ENCODE results near the gene GLP2R.

Gene GLP2R

DNA sequence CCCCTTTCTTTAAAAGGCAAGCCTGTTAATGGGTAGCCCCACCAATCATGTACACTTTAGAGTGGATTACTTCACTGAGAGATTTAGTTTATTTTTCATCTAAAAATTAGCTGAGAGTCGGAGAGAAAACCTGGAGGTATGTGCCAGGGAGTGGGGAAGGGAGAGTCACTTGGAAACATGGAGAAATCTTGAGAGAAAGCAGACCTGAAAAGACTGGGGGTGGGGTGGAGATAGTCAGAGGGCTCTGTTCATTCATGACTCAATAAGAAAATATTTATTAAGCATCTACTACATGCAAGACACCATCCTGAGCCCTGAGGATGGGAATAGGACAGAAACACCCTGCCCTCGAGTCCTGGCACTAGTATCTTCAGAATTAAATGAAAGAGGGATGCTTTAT, 106.8 kb downstream of the GLP2R start:
- H3K4me3 ChIP-seq (ENCODE audit: low read length), result no peak overlapping the region
- TF ChIP-seq, protein P1, sequence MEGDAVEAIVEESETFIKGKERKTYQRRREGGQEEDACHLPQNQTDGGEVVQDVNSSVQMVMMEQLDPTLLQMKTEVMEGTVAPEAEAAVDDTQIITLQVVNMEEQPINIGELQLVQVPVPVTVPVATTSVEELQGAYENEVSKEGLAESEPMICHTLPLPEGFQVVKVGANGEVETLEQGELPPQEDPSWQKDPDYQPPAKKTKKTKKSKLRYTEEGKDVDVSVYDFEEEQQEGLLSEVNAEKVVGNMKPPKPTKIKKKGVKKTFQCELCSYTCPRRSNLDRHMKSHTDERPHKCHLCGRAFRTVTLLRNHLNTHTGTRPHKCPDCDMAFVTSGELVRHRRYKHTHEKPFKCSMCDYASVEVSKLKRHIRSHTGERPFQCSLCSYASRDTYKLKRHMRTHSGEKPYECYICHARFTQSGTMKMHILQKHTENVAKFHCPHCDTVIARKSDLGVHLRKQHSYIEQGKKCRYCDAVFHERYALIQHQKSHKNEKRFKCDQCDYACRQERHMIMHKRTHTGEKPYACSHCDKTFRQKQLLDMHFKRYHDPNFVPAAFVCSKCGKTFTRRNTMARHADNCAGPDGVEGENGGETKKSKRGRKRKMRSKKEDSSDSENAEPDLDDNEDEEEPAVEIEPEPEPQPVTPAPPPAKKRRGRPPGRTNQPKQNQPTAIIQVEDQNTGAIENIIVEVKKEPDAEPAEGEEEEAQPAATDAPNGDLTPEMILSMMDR (conservative IDR thresholded peaks at IDR 0.05; ENCODE audit: low read depth, low read length), result no peak
- DNase-seq (ENCODE audit: low read depth), result no peak

DNA sequence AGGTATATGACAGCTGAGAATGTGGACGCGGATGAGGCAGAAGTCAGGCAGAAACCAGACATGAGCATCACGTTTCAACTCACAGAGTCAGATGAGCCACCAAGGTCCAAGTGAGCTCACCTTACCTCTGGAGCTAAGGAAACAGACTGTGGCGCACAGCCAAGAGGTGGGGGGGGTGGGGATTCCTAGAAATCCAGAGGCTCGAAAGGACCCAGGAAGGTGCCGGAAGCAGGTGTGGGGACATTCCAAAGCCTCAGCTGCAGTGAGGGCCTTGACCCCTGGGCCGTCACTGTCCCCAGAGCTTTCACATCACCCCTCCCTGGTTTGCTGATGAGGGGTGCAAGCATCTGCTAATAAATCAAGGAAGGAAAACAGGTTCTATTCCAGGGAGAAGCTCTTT, 108.6 kb downstream of the GLP2R start:
- H3K4me3 ChIP-seq (ENCODE audit: low read length), result no peak overlapping the region
- no peak for DNase-seq (ENCODE audit: low read depth)
- TF ChIP-seq, protein P1 (conservative IDR thresholded peaks at IDR 0.05; ENCODE audit: low read depth, low read length), result no peak

DNA sequence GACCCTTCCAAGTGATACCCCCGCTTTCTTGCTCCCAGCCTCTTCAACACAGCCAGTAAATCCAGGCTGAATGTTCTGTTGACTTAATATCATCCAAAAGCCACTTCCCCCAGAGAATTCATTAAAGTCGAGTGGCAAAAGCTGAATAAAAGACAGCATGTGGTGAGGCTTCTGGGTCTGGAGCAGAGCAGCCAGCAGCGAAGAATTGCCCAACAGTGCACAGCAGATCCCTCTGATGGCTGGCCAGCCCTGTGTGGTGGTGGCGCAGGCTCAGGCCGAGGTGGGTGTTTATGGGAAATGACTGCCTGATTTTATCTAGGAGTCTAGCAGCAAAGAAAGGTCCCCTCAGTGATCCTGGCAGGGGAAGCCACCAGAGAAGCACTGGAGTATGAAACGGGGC, 109.7 kb downstream of the GLP2R start:
- DNase-seq (ENCODE audit: low read depth), result no peak
- TF ChIP-seq, protein P1 (conservative IDR thresholded peaks at IDR 0.05; ENCODE audit: low read depth, low read length), result no peak
- H3K4me3 ChIP-seq (ENCODE audit: low read length), result no peak overlapping the region

DNA sequence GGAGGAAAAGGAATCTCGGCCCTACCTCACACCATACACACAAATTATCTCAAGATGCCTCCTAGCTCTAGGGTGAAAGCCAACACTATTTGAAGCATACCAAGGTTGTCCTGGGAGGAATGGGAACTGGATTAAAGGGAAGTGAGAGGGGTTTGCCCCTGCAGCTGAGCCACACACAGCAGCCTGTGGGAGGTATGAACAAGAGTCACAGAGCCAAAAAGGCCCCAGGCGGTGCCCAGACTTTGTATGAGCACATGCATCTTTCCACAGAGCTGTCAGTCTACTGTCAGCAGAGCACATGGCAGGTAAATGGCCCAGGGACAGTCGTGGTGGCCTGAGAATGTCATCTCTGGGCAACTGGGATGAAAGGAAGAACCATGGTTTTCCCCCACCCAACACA, 110.4 kb downstream of the GLP2R start:
- no peak overlapping the region for H3K4me3 ChIP-seq (ENCODE audit: low read length)
- TF ChIP-seq, protein P1 (conservative IDR thresholded peaks at IDR 0.05; ENCODE audit: low read depth, low read length), result no peak
- no peak for DNase-seq (ENCODE audit: low read depth)

DNA sequence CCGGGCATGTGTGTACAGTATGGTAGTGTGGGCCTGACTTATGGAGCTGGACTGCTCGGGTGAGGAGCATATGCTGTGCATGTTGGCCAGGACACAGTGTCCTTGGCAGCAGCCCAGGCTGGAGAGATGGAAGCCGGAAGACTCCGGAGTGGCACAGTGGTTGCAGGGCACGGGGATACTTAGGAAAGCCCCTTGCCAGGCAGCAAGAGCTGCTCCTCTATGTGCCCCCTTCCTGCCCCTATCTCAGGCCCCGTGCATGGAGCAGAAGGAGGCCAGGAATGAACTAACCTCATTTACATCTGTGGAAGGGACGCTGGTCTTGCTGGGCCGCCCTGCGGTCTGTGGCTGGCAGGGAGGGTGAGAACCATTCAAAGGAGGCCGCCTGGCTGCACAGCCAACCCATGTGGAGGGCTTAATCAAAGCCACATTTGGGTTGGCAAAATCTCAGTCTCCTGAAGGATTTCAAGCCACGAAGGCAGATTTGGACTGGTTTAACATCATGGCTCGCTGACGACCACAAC, 111.6 kb downstream of the GLP2R start:
- no peak for DNase-seq (ENCODE audit: low read depth)

DNA sequence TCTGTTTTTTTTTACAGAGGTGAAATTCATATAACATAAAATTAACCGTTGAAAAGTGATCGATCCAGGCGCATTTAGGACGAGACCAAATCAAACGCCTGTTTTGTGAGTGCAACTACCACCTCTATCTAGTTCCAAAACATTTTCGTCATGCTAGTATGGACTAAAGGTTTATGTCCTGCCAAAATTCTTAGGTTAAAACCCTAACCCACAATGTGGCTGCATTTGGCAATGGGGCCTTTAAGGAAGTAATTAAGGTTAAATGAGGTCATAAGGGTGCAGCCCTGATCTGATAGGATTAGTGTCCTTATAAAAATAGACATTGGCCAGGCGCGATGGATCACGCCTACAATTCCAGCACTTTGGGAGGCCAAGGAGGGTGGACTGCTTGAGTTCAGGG, 112.2 kb downstream of the GLP2R start:
- TF ChIP-seq, protein P1 (conservative IDR thresholded peaks at IDR 0.05; ENCODE audit: low read depth, low read length), result no peak
- DNase-seq (ENCODE audit: low read depth), result no peak
- no peak overlapping the region for H3K4me3 ChIP-seq (ENCODE audit: low read length)

More for the DNA sequence above, 111.6 kb downstream of the GLP2R start:
- TF ChIP-seq, protein P1 (conservative IDR thresholded peaks at IDR 0.05; ENCODE audit: low read depth, low read length), result no peak
- H3K4me3 ChIP-seq (ENCODE audit: low read length), result no peak overlapping the region

DNA sequence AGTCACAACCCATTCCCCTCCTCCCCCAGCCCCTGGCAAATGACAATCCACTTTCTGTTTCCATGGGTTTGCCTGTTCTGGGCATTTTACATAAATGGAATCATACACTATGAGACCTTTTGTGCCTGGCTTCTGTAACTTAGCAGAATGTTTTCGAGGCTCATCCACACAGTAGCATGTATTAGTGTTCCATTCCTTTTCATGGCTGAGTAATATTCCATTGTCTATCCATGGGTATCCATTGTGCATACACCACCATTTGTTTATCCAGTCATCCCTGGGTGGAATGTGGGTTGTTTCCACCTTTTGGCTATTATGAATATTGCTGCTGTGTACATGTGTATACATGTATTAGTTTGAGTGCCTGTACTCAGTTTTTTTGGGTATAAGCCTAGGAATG, 113.0 kb downstream of the GLP2R start:
- DNase-seq (ENCODE audit: low read depth), result no peak
- H3K4me3 ChIP-seq (ENCODE audit: low read length), result no peak overlapping the region
- TF ChIP-seq, protein P1 (conservative IDR thresholded peaks at IDR 0.05; ENCODE audit: low read depth, low read length), result no peak
